H1 (cell line): ENCODE data around the gene TFDP3. TPM values are rescaled to one million over a fixed set of nuclear protein-coding genes. Genes with fewer than 3 reads are reported as not detected.

Source experiments
- CTCF ChIA-PET: fragments of 300-600 bp; sonication (Branson Sonifier 250); formaldehyde crosslinking; loops from one replicate; lab custom pipeline; 2021; ENCODE audit not compliant: partially characterized antibody; lab: Charles Lee
- POLR2A ChIA-PET: fragments of 300-600 bp; sonication (Branson Sonifier 250); formaldehyde crosslinking; loops from one replicate; lab custom pipeline; 2021; ENCODE audit warnings: inconsistent platforms; ENCODE audit not compliant: partially characterized antibody; lab: Charles Lee
- DNase-seq, 2 experiments: peaks; one replicate each; pipeline versions ENCODE4 v3.0.0 to v3.0.0-alpha.2; 2010 to 2022; ENCODE audit warnings: low spot score in 2 of 2, low read depth in 1 of 2, mixed read lengths in 1 of 2
- FAIRE-seq: peaks from 2 replicates; lab custom pipeline; 2011; peaks lifted over from hg19 to GRCh38; lab: Jason Lieb, UNC
- H2AFZ ChIP-seq: 2 replicates; pipeline ENCODE4 v1.8.1; 2012; ENCODE audit warnings: low read length, inconsistent platforms
- H2AK5ac ChIP-seq: 2 replicates; pipeline ENCODE4 v1.6.1; 2013; ENCODE audit warnings: low read depth, low read length
- H2BK120ac ChIP-seq: replicated peaks from 2 replicates; pipeline ENCODE3; 2013; ENCODE audit warnings: low read depth, low read length, inconsistent platforms
- H2BK12ac ChIP-seq: 2 replicates; pipeline ENCODE4 v1.6.1; 2013; ENCODE audit warnings: low read depth, low read length
- H2BK15ac ChIP-seq: 2 replicates; pipeline ENCODE4 v1.6.1; 2013; ENCODE audit warnings: low read length
- H2BK20ac ChIP-seq: 2 replicates; pipeline ENCODE4 v1.6.1; 2013; ENCODE audit warnings: low read length
- H2BK5ac ChIP-seq: 2 replicates; pipeline ENCODE4 v1.6.1; 2013; ENCODE audit warnings: low read depth, low read length
- H3K14ac ChIP-seq: 2 replicates; pipeline ENCODE4 v1.6.1; 2013; ENCODE audit warnings: inconsistent platforms; ENCODE audit not compliant: insufficient read length
- H3K18ac ChIP-seq: 2 replicates; pipeline ENCODE4 v1.6.1; 2013; ENCODE audit warnings: low read length; ENCODE audit errors: extremely low read depth
- H3K23ac ChIP-seq: 2 replicates; pipeline ENCODE4 v1.6.1; 2013; ENCODE audit warnings: inconsistent platforms; ENCODE audit not compliant: insufficient read length
- H3K23me2 ChIP-seq: 2 replicates; pipeline ENCODE4 v1.6.1; 2013; ENCODE audit warnings: low read depth, low read length
- H3K27ac ChIP-seq: 2 replicates; pipeline ENCODE4 v1.6.1; 2011; ENCODE audit warnings: low read depth, low read length, inconsistent platforms
- H3K27me3 ChIP-seq, 4 experiments: replicated peaks in 1 of 4; 1 replicate in 1 of 4; 2 replicates in 3 of 4; pipeline versions ENCODE4 v1.6.1 to v1.8.1; 2011 to 2013; ENCODE audit warnings: low read length in 3 of 4, mild to moderate bottlenecking in 3 of 4, inconsistent platforms in 2 of 4, mixed read lengths in 2 of 4, moderate library complexity in 1 of 4; ENCODE audit not compliant: control insufficient read depth in 3 of 4, insufficient read depth in 3 of 4; ENCODE audit errors: extremely low read depth in 1 of 4
- H3K36me3 ChIP-seq, 4 experiments: 2 replicates each; pipeline versions ENCODE4 v1.6.1 to v1.8.1; 2011 to 2013; ENCODE audit warnings: mild to moderate bottlenecking in 4 of 4, low read length in 3 of 4, moderate library complexity in 2 of 4, control low read depth in 1 of 4, inconsistent platforms in 1 of 4; ENCODE audit not compliant: insufficient read depth in 4 of 4, control insufficient read depth in 2 of 4
- H3K4ac ChIP-seq: replicated peaks from 2 replicates; pipeline ENCODE3; 2013; ENCODE audit warnings: low read length, low read depth, mixed read lengths, inconsistent platforms; ENCODE audit not compliant: insufficient read length
- H3K4me1 ChIP-seq, 4 experiments: replicated peaks in 1 of 4; 1 replicate in 1 of 4; 2 replicates in 3 of 4; pipeline versions ENCODE4 v1.6.1 to v1.8.1; 2011 to 2013; ENCODE audit warnings: low read length in 3 of 4, inconsistent platforms in 2 of 4, mixed read lengths in 1 of 4; ENCODE audit not compliant: insufficient read depth in 4 of 4, control insufficient read depth in 3 of 4
- H3K4me2 ChIP-seq, 2 experiments: 2 replicates each; pipeline versions ENCODE4 v1.6.1 to v1.8.1; 2011 to 2013; ENCODE audit warnings: low read depth in 2 of 2, low read length in 2 of 2, control low read depth in 1 of 2, inconsistent platforms in 1 of 2, mild to moderate bottlenecking in 1 of 2; ENCODE audit not compliant: insufficient read depth in 1 of 2
- H3K4me3 ChIP-seq, 4 experiments: fragments of 200-600, 300-600 bp in 1 of 4; sonication (generic), shearing (Covaris generic), sonication (Bioruptor Twin) in 1 of 4; 2 replicates each; pipeline versions ENCODE4 v1.5.1 to v1.8.1; 2011 to 2016; ENCODE audit warnings: low read length in 4 of 4, low read depth in 3 of 4, control low read depth in 2 of 4, inconsistent platforms in 2 of 4, mild to moderate bottlenecking in 2 of 4, mixed read lengths in 1 of 4, moderate library complexity in 1 of 4; ENCODE audit not compliant: insufficient read depth in 2 of 4; ENCODE audit errors: extremely low read depth in 1 of 4
- H3K56ac ChIP-seq: replicated peaks from 2 replicates; pipeline ENCODE3; 2013; ENCODE audit warnings: low read depth, mild to moderate bottlenecking, mixed read lengths, low read length, inconsistent platforms; ENCODE audit not compliant: insufficient read length
- H3K79me1 ChIP-seq: 2 replicates; pipeline ENCODE4 v1.6.1; 2013; ENCODE audit warnings: low read depth, low read length, control low read depth
- H3K79me2 ChIP-seq, 2 experiments: 2 replicates each; pipeline versions ENCODE4 v1.6.1 to v1.8.1; 2012 to 2013; ENCODE audit warnings: low read length in 2 of 2, mild to moderate bottlenecking in 2 of 2, inconsistent platforms in 1 of 2; ENCODE audit not compliant: insufficient read depth in 2 of 2, control insufficient read depth in 1 of 2
- H3K9ac ChIP-seq, 4 experiments: replicated peaks in 1 of 4; 1 replicate in 1 of 4; 2 replicates in 3 of 4; pipeline versions ENCODE4 v1.6.1 to v1.8.1; 2011 to 2013; ENCODE audit warnings: low read depth in 3 of 4, low read length in 3 of 4, control low read depth in 2 of 4, mild to moderate bottlenecking in 2 of 4, moderate library complexity in 2 of 4, inconsistent platforms in 1 of 4; ENCODE audit errors: extremely low read depth in 1 of 4
- H3K9me3 ChIP-seq, 2 experiments: 2 replicates each; pipeline versions ENCODE4 v1.6.1 to v1.8.1; 2012 to 2013; ENCODE audit warnings: mild to moderate bottlenecking in 2 of 2, moderate library complexity in 2 of 2, control low read depth in 1 of 2, inconsistent platforms in 1 of 2, low read depth in 1 of 2, low read length in 1 of 2, mixed read lengths in 1 of 2; ENCODE audit not compliant: insufficient read depth in 2 of 2
- H4K20me1 ChIP-seq, 2 experiments: replicated peaks in 1 of 2; 2 replicates each; pipeline versions ENCODE3 to v1.8.1; 2011 to 2013; ENCODE audit warnings: inconsistent platforms in 2 of 2, low read length in 2 of 2, mild to moderate bottlenecking in 1 of 2; ENCODE audit not compliant: insufficient read depth in 2 of 2, control insufficient read depth in 1 of 2
- H4K5ac ChIP-seq: 2 replicates; pipeline ENCODE4 v1.6.1; 2013; ENCODE audit warnings: low read length, low read depth, mixed read lengths, inconsistent platforms; ENCODE audit not compliant: insufficient read length
- H4K8ac ChIP-seq: 2 replicates; pipeline ENCODE4 v1.8.0; 2013; ENCODE audit warnings: mild to moderate bottlenecking, moderate library complexity, low read length, inconsistent platforms; ENCODE audit not compliant: insufficient read depth; ENCODE audit errors: extremely low read depth
- H4K91ac ChIP-seq: replicated peaks from 2 replicates; pipeline ENCODE3; 2013; ENCODE audit warnings: low read length, mixed read lengths, inconsistent platforms; ENCODE audit not compliant: insufficient read length
- BCL11A ChIP-seq, 2 experiments: IDR thresholded peaks; one replicate each; pipeline ENCODE4 v1.6.1; 2011; ENCODE audit warnings: low read depth in 2 of 2, low read length in 2 of 2, mild to moderate bottlenecking in 2 of 2
- CREB1 ChIP-seq: IDR thresholded peaks from 2 replicates; pipeline ENCODE4 v1.6.1; 2012; ENCODE audit warnings: inconsistent platforms
- GTF2F1 ChIP-seq: IDR thresholded peaks from 2 replicates; pipeline ENCODE4 v1.6.1; 2012; ENCODE audit warnings: low read depth, low read length, improper control_type of control experiment, borderline replicate concordance
- NANOG ChIP-seq: IDR thresholded peaks from 2 replicates; pipeline ENCODE4 v1.6.1; 2011; ENCODE audit warnings: low read length, low read depth, mild to moderate bottlenecking, inconsistent platforms; ENCODE audit not compliant: insufficient read depth, poor library complexity, severe bottlenecking
- PHF8 ChIP-seq: fragments of 200-600 bp; sonication (generic); conservative IDR thresholded peaks from 2 replicates; pipeline ENCODE4 v1.7.1; 2012; ENCODE audit warnings: low read depth, mild to moderate bottlenecking, inconsistent platforms, low read length, moderate library complexity
- RAD21 ChIP-seq, 2 experiments: IDR thresholded peaks in 1 of 2; conservative IDR thresholded peaks in 1 of 2; 2 replicates each; pipeline ENCODE4 v1.6.1; 2011; ENCODE audit warnings: low read depth in 2 of 2, low read length in 2 of 2, improper control_type of control experiment in 1 of 2, inconsistent platforms in 1 of 2, mild to moderate bottlenecking in 1 of 2, moderate library complexity in 1 of 2
- RXRA ChIP-seq: IDR thresholded peaks from 2 replicates; pipeline ENCODE4 v1.6.1; 2011; ENCODE audit warnings: low read depth, mild to moderate bottlenecking, low read length, moderate library complexity; ENCODE audit not compliant: insufficient read depth
- SIN3A ChIP-seq, 2 experiments: IDR thresholded peaks in 1 of 2; conservative IDR thresholded peaks in 1 of 2; 2 replicates each; pipeline ENCODE4 v1.6.1; 2011 to 2012; ENCODE audit warnings: low read length in 2 of 2, improper control_type of control experiment in 1 of 2, low read depth in 1 of 2, mild to moderate bottlenecking in 1 of 2
- SP2 ChIP-seq: IDR thresholded peaks from 2 replicates; pipeline ENCODE4 v1.6.1; 2012; ENCODE audit warnings: mild to moderate bottlenecking, low read length, inconsistent platforms
- SUZ12 ChIP-seq: fragments of 200-600 bp; sonication (generic); IDR thresholded peaks from 2 replicates; pipeline ENCODE4 v1.6.1; 2012; ENCODE audit warnings: mild to moderate bottlenecking, inconsistent platforms, low read length, moderate library complexity, mixed read lengths
- TAF1 ChIP-seq: IDR thresholded peaks from 2 replicates; pipeline ENCODE4 v1.6.1; 2011; ENCODE audit warnings: mild to moderate bottlenecking, low read depth, low read length
- YY1 ChIP-seq: IDR thresholded peaks from 2 replicates; pipeline ENCODE4 v1.6.1; 2011; ENCODE audit warnings: low read depth, mild to moderate bottlenecking, low read length
- WGBS, 2 experiments: shearing (Covaris generic) in 1 of 2; methylation state at CpG; one replicate each; pipeline versions ENCODE4 v1.1.6 to v1.1.7; 2013 to 2015; ENCODE audit warnings: low lambda C conversion rate in 2 of 2, mixed read lengths in 2 of 2, inconsistent platforms in 1 of 2, low coverage in 1 of 2, missing lambda C conversion rate in 1 of 2; ENCODE audit not compliant: insufficient replicate concordance in 2 of 2, insufficient coverage in 1 of 2, insufficient read length in 1 of 2; ENCODE audit errors: extremely low coverage in 1 of 2, missing lambda C conversion rate in 1 of 2; 5-methylcytosine and 5-hydroxymethylcytosine counted together
- polyA plus RNA-seq, 7 experiments: library from polyadenylated mRNA; depleted of rRNA in 3 of 7; stranded (reverse) in 5 of 7; unstranded in 2 of 7; fragments of >200 nt in 5 of 7; fragments of 200-250 nt in 2 of 7; gene quantifications; 1 replicate in 5 of 7; 2 replicates in 1 of 7; 4 replicates in 1 of 7; pipeline versions ENCODE4 v1.2.1 to v1.2.3, GENCODE V29; 2011 to 2013; ENCODE audit warnings: missing spikeins in 2 of 7, mixed read lengths in 2 of 7
- total RNA-seq: library from RNA; stranded (reverse); fragmentation: NEBNext Ultra II Directional; extraction: Animal tissue kit (Norgen Biotek cat#: 25700); gene quantifications from 2 replicates; pipeline ENCODE4 v1.2.1, GENCODE V29; 2021

The TFDP3 gene
- total and polyA plus RNA-seq, 2 of the 8 experiments (the other 6 are each of a cell fraction or from before 2014, with no cell fraction given), result not detected

DNA sequence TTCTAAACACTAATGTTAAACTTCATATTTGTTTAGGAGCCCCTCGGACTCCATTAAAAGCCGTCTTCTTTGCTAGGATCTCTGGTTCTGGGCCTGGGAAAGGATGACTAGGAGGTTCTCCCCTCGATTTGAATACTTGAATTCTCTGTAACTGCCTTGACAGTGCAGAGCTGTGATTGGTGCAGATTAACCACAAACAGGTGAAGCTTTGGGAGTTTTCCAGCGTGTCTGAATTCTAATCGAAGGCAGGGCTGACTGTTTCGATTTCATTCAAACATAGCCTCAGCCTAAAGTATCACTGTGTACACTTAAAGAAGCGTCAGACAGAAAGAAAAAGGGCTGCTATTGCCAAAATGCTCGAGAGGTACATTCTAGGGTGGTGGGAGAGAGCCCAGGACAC is 29.0 kb downstream of the TFDP3 start:
- ChIA-PET POLR2A (no interaction called here), CTCF (interaction anchor here (0.9 to 1.9 kb wide), 2 partner anchors 10 to 127 kb away, joined by 3 to 5 read pairs; no protein-coding TSS in a partner anchor)
- H3K14ac ChIP-seq, result no peak overlapping the region
- H4K5ac ChIP-seq, result no peak overlapping the region
- DNase-seq (no peak), FAIRE-seq (no peak)
- no peak overlapping the region for H2BK20ac ChIP-seq
- H3K4me1 ChIP-seq, result peaks cover 0 to 6% (median 2%) of the 10 kb centered on the region in 4 experiments; a peak in 5 of 7 replicates
- no peak overlapping the region for H3K56ac ChIP-seq
- no peaks in the 10 kb centered on the region for H3K9me3 ChIP-seq
- H3K4me3 ChIP-seq, result no peak overlapping the region
- H3K36me3 ChIP-seq, result no peaks in the 10 kb centered on the region
- no peak overlapping the region; the same call in 1 of the 2 replicates for H2AFZ ChIP-seq
- no peak overlapping the region for H3K23ac ChIP-seq
- no peaks in the 10 kb centered on the region for H3K79me2 ChIP-seq
- no peaks in the 10 kb centered on the region for H4K20me1 ChIP-seq
- no peak overlapping the region for H4K91ac ChIP-seq
- no peaks in the 10 kb centered on the region for H3K79me1 ChIP-seq
- H2AK5ac ChIP-seq, result no peak overlapping the region
- no peak overlapping the region for H2BK5ac ChIP-seq
- H3K9ac ChIP-seq, result no peak overlapping the region
- no peak overlapping the region for H3K4ac ChIP-seq
- H2BK12ac ChIP-seq, result no peak overlapping the region
- WGBS, 2 experiments, result 90% methylated on average over 8 of the region's 8 CpGs; no CpG with 5 or more reads in 1 of the 2 experiments
- no peaks in the 10 kb centered on the region for H3K27me3 ChIP-seq
- H3K27ac ChIP-seq, result no peak overlapping the region
- no peak overlapping the region for H4K8ac ChIP-seq
- H3K4me2 ChIP-seq, result no peak overlapping the region
- no peak overlapping the region for H2BK120ac ChIP-seq
- H3K18ac ChIP-seq, result no peak overlapping the region
- no peaks in the 10 kb centered on the region for H3K23me2 ChIP-seq
- no peak overlapping the region for H2BK15ac ChIP-seq
- TF ChIP-seq BCL11A (IDR thresholded peaks at IDR 0.05; ENCODE audit: low read depth in 2 of 2, low read length in 2 of 2), result no peak
- TF ChIP-seq RXRA, result no peak
- no peak for TF ChIP-seq PHF8
- TF ChIP-seq TAF1, result no peak
- TF ChIP-seq CREB1, result no peak
- TF ChIP-seq GTF2F1, result no peak
- TF ChIP-seq RAD21 (IDR thresholded peaks at IDR 0.05 in 1 of 2, conservative IDR thresholded peaks at IDR 0.05 in 1 of 2; ENCODE audit: low read depth in 2 of 2, low read length in 2 of 2), result no peak
- no peak for TF ChIP-seq SIN3A (conservative IDR thresholded peaks at IDR 0.05 in 1 of 2, IDR thresholded peaks at IDR 0.05 in 1 of 2; ENCODE audit: low read depth in 1 of 2, low read length in 2 of 2)
- TF ChIP-seq YY1, result no peak
- TF ChIP-seq SP2, result no peak
- no peak for TF ChIP-seq SUZ12
- no peak for TF ChIP-seq NANOG
